ENCODE results near the gene CGB5.
"Not testable (repeated sequence)": the region's sequence is repeated elsewhere in the genome, so short reads cannot be mapped to it uniquely, and the experiment has no call there.

The CGB5 gene

DNA sequence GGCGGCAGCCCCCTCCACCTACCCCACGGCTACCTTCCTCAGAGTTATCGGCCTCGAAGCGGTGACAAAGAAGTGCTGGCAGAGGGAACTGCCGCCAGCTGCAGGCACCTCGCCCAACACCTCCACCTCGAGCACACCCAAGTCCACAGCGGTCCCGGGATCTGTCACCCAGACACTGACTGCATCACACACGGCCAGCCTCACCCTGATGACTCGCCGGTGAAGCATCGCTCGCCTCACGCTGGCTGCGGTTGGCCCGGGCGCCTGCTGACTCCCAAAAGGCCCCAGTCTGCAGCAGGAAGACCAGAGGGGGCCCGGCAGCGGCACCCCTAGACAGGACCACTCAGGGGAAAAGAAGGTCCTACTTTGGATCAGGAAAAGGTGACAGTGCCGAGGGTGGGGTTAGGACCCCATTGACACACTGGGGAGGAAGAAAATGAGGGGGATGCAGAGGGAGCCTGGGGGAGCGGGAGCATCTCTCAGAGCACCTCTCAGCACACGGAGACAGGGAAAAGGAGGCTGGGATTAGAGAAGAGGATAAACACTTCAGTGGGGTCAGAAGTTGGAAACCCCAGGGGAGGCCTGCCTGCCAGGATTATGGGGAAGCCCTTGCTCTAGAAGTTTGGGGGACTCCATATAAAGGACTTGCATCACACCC, 6.9 kb downstream of the CGB5 start:
- DNase-seq (ENCODE audit: low spot score) = not testable (repeated sequence)

DNA sequence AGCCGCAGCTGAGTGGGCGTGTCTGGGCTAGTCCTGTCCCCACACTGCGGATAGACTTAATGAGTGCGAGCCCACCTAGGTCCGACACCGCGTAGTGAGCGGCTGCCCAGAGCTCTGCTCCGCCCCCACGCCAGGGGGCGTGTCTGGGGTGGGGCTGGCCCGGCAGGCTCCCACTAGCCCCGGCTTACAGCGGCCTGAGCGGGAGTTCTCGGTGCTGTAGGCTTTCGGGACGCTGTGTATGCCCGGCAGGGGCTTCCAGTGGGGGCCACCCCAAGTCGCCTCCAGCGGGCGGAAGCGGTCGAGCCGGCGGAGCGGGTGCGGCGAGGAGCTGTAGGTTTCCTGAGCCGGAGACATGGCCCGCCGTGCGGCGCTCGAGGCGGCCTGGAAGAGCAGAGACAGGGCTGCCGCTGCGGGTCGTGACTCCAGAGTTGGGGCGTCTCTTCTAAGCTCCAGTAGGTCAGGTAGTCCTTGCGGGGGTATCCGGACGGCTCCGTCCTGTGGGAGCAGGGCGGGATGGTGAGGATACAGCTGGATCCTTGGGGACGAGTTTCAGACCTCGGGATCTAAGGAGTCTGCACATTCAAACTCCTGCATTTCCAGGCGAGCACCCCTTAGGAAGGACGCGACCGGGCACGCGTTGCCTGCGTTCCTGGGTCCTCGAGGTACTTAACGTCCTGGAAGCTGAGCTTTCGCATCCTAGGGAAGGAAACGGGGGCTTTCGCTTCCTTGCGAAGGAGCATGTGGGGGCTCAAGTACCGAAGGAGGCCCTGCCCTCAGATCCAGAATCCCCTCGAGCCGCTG, 12.7 kb downstream of the CGB5 start:
- Histone ChIP-seq H3K4me3 (peak overlapping the region; percentile 83), H3K27ac (no peak overlapping the region)
- DNase-seq (ENCODE audit: low spot score) = no peak
- TF ChIP-seq, protein P1, sequence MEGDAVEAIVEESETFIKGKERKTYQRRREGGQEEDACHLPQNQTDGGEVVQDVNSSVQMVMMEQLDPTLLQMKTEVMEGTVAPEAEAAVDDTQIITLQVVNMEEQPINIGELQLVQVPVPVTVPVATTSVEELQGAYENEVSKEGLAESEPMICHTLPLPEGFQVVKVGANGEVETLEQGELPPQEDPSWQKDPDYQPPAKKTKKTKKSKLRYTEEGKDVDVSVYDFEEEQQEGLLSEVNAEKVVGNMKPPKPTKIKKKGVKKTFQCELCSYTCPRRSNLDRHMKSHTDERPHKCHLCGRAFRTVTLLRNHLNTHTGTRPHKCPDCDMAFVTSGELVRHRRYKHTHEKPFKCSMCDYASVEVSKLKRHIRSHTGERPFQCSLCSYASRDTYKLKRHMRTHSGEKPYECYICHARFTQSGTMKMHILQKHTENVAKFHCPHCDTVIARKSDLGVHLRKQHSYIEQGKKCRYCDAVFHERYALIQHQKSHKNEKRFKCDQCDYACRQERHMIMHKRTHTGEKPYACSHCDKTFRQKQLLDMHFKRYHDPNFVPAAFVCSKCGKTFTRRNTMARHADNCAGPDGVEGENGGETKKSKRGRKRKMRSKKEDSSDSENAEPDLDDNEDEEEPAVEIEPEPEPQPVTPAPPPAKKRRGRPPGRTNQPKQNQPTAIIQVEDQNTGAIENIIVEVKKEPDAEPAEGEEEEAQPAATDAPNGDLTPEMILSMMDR (IDR thresholded peaks at IDR 0.05) = peak; percentile 37

More for the DNA sequence above, 6.9 kb downstream of the CGB5 start:
- not testable (repeated sequence) for H3K27ac ChIP-seq, H3K4me3 ChIP-seq

DNA sequence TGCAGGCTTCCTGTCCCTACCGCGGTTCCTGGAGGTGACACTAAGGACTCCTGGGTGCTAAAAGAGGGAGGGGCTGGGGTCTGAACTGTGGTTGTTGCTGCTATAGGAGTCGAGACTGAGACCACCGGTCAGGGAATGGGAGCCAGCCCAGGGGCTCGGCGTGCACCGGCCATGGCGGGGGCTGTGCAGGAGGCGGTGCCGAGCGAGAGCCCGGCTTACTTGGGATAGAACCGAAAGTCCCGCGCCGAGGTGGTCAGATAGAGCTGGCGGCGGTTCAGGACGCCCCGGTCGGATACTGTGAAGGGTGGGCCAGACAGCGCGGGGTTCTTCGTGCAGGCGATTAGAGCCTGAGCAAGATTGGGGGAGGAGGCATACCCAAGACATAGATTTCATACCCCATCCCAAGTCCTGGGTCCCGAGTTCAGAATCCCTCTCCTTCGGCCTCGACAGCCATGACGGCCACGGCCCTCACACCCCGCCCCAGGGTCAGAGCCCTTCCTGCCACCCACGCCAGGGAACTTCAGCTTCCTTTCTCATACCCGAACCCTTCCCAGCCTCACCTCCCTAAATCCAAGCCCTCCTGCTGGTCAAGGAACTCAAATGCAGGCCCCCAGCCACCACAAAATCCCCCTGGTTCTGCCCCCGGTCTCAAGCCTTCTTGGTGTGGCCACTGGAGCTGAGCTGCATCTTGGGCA, 13.4 kb downstream of the CGB5 start:
- H3K4me3 ChIP-seq = peak overlapping the region; percentile 83
- H3K27ac ChIP-seq; DNase-seq (ENCODE audit: low spot score): not testable (repeated sequence)

DNA sequence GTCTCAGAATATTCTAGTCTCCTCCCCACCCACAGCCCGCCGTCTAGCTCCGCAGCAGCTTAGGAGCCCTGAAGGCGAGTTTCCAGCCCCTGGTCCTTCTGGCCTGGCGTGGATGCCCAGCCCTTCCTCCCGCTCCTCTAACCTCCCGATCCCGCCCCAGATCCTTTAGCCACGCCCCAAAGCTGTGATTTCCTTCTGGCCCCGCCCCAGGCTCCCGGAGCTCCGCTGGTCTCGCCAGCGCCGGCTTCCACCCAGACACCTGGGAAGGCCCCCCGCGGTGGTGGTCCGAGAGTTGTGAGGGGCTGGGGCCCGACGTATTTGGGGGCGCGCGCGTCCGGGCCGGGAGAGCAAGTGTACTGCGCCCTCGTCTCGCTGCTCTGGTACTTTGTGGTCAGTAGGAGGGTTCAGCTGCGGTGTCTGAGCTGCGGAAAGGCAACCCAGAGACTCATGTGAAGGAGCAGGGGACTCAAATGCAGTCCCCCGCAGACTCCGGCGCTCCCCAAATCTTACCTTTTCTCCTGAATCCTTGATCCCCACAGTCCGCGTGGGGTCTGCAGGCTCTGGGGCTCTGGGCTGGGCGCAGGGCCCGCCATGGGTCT, 14.1 kb downstream of the CGB5 start, which contains the start of gene CGB7:
Gene CGB7 (minus strand): TSS at position 114 of the 599 bp plus-strand sequence. CDS start 2,374 bp downstream, outside the sequence.
- Histone ChIP-seq H3K4me3 (peak within 1 kb of the TSS; percentile 83), H3K27ac (no peak within 1 kb of the TSS)
- no peak for DNase-seq (ENCODE audit: low spot score)
- TF ChIP-seq, protein P1 (IDR thresholded peaks at IDR 0.05) = no peak

DNA sequence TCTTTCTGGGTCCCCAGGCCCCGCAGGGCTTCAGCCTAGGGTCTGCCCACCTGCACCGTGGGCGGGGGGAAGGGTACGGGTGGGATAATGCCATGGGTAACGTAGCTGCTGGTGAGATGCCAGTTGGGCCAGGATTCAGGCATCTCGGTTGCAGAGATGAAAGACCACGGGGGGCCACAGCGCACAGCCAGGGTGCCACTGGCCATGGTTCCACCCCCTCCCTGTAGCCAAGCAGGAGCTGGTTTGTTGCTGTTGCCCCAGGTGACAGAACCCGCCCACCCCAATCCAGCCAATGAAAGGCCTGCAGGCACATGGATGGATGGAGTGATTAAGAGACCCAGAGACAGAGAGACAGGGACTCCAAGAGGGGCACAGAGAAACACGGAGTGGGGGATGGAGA, 14.9 kb downstream of the CGB5 start:
- Histone ChIP-seq H3K4me3 (no peak overlapping the region), H3K27ac (no peak overlapping the region)
- TF ChIP-seq, protein P1 (IDR thresholded peaks at IDR 0.05) = no peak
- no peak for DNase-seq (ENCODE audit: low spot score)

DNA sequence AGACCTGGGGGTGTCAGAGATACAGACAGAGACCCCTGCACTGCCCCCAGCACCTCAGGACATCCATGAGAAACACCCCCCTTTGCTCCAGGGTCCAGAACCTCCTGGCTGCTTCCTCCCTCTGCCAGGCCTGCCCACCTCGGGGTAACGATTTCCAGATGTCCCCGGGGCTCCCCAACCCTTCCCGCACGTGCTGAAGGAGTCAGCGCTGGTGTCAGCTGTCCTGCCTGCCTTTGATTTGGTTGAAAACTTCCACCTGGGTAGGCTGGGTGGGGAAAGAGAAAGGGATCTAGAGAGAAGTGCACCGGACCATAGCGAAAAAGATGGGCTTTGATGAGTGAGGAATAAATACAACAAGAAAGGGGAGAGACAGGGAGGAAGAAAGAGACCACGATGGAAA, 15.4 kb downstream of the CGB5 start:
- no peak for DNase-seq (ENCODE audit: low spot score)
- no peak overlapping the region for H3K27ac ChIP-seq
- TF ChIP-seq, protein P1 (IDR thresholded peaks at IDR 0.05) = no peak
- H3K4me3 ChIP-seq = no peak overlapping the region

DNA sequence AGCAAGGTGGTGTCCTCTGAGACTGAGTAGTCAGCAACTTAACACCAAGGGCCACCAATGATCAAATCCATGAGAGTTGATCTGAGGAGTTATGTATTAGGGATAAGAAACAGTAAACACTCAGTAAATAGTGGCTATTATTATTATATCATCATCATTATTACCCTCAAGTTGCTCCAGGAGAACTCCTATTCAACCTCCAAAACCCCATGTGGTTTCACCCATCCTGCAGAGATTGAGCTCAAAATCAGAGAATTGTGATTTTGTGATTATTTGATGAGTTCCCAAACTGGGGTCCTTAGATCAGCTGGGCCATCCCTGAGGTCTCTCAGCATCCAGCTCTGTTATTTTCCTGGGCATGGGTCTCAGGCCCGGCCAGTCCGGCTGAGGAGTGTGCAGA, 17.4 kb downstream of the CGB5 start:
- no peak overlapping the region for H3K27ac ChIP-seq
- no peak for DNase-seq (ENCODE audit: low spot score)
- no peak overlapping the region for H3K4me3 ChIP-seq
- TF ChIP-seq, protein P1 (IDR thresholded peaks at IDR 0.05) = no peak
